GM18499 (cell line): ENCODE results near the gene NUBP2.

Experiments used
- ATAC-seq: cut with Tn5 transposase; IDR thresholded peaks from one replicate; pipeline ENCODE4 v1.9.1; 2021; ENCODE audit warnings: moderate number of reproducible peaks; ENCODE audit not compliant: insufficient read depth, unreplicated experiment

NUBP2 gene, protein sequence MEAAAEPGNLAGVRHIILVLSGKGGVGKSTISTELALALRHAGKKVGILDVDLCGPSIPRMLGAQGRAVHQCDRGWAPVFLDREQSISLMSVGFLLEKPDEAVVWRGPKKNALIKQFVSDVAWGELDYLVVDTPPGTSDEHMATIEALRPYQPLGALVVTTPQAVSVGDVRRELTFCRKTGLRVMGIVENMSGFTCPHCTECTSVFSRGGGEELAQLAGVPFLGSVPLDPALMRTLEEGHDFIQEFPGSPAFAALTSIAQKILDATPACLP

DNA sequence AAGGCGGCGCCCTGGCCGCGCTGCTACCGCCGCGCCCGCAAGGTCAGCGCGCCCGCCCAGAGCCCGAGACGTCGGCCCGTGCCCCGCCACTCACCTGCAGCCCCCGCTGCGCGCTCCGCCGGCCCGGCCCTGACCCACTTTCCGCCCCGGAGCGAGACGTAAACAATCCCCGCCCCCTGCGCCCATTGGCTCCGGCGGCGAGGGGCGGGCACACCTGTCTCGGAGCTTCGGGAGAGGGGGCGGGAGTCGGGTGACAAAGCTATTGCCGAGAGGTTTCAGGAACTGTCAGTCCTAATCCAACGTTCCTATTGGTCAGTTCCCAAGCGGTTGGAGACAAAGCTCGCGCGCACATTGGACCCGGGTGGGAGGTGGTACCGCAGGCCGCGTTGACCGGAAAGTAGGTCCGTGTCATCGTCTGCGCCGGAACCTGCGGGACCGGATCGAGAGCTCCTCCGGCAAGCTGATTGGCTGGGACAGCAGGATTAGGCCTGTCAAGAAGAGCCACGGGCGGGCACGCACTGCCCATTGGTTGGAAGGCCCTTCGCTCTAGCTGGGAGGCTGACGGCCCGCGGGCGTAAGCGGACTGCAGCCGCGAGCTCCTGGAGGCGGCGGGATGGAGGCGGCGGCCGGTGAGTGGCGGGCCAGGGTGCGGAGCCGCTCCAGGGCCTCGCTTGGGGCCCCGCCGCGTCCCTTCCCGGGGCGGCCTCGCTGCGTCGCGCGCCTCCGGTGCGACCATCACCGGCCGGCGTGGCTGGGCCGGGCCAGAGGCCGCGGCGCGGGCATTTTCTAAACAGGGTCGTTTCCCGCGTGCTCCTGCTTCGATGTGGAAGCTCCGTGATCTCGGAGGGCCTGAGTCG, at the start of gene NUBP2, which contains the start of gene SPSB3:
Gene NUBP2, plus strand, starts transcription at position 553 of the 857 bp plus-strand sequence. Its CDS starts 61 bp downstream, at position 614.
Gene SPSB3, minus strand, starts transcription at position 164 of the 857 bp plus-strand sequence. CDS start 1,088 bp downstream, outside the sequence.
- ATAC-seq, result peak; percentile 75

GRCh38 chr16:1734123-1734522, 48.6 kb upstream of the NUBP2 start:
- no peak for ATAC-seq

GRCh38 chr16:1734816-1735215, 47.9 kb upstream of the NUBP2 start:
- ATAC-seq, result no peak

- ATAC-seq, result no peak
Measured at GRCh38 chr16:1740234-1740633, 42.5 kb upstream of the NUBP2 start.

DNA sequence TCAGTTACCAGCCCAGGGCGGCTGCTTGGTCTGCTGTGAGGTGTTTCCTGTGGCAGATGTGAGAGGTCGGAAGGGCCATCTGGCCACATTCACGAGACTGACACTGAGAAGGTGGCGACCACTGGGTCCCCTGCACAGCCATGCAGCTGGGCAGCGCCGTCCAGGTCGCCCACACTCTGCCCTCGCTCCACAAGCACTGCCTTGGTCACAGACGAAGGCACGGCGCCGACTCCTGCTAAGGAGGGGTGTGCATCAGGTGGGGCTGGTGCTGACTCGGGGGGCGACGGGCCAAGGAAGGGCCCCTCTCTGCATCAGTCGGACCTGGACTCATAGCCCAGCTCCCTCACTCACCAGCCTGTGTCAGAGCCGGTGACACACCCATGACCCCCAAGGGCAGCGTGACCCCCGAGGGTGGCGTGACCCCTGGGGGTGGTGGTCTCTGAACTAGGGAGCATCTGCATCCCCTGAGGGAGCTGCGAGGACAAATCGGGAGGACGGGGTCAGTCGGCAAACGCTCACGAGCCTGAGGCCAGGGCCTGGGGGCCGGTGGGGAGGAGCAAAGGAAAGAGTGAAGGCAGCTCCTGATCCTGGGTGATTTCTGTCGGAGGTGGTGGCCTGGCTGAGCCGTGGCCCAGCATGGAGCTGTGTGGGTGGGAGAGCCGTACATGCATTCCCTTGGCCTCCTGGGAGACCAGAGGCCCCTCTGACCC, 41.8 kb upstream of the NUBP2 start:
- no peak for ATAC-seq

DNA sequence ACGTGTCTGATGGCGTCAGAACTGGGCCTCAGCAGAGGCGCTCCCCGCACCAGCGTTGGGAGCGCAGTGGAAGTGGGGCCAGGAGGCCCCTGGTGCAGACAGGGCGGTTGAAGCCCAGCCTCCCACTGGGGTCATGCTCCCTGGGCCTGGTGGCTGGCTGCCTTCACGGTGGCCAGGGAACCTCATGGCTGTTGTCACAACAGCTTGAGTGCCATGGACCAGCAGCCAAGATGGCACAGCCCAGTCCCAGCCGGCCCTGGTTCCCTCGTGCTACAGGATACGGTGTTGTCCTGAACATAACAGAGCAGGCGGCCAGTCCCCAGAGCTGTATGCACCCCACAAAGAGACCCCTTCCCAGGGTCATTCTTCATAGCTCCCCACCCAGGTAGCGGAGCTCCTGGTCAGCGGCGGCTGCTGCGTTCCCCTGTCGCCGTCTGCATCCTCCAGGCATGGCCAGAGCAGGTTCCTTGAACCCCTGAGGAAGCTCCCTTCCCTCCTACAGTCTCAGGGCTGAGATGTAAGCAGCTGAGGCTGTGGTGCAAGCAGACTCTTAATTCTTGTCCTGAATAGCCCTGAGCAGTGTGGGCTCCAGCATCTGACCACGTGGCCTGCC, 41.1 kb upstream of the NUBP2 start:
- no peak for ATAC-seq

DNA sequence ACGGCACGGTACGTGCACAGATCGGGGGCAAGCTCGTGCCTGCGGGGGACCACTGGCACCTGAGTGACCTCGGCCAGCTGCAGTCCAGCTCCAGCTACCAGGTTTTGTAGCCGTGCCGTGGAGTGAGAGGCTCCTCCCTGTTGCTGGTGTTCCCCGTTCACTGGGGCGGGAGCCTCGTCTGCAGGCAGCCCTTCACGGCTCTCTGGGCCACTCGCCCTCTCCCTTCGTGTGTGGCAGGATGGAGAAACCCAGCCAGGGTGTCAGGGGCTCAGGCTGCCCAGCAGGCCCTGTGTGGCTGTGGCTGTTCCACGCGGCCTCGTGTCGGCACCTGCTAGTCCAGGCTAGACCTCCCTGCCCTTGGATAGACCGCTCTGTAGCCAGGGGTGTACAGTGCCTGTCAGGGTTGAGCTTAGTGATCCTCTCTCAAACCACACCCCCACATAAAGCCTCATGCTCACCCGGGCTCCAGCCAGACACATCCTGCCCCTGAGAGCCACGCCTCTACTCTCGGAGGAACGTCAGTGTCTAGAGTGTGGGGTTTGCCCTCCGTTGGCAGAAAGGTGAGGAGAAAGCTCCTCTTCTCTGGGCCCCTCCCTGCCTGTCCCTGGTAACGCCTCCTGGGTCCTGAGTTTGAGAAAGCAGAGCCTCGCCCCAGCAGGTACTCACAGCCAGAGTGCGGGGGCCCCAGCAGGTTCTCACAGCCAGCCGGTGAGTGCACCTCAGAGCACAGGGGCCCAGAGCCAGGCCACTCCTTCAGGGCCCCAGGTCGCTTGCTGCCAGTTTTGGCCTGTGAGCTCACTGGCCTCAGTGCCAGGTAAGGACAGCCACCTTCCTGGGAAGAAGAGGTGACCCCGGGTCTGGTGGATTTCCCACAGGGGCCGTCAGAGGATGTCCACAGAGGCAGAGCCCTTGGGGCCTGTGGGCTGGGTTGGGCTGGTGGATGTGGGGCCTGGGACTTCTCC, 39.1 kb upstream of the NUBP2 start:
- ATAC-seq, result no peak

- no peak for ATAC-seq
Measured at GRCh38 chr16:1744338-1744840, 38.4 kb upstream of the NUBP2 start.

DNA sequence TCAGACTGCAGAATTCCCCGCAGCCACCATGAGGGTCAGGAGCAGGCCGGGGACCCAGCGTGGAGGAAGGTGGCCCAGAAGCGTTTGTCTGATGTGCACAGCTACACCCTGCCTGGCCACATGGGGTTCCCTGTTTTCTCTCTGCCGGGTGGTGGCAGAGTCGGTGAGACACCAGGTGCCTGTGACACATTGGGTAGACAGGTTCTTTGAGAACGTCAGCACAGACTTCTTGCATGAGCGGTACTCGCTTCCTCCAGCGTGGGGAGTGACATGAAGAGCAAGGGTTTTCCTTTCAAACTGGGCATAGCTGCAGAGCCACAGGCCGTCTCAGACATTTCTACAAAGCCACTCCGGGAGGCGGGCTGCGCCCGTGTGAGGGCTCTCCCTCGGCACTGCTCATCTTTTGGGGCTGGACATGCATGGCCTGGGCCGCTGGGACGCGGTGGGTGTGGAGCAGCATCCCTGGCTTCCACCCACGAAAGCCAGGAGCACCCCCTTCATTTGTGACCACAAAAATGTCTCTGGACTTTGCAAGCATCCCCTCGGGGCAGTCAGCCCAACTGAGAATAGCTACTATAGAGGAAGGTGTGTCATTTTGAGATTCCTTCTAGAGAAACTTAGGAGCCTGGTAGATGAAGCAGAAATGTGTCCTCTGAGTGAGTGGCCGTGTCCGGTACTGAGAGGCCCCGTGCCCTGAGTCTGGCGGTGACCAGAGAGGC, 37.4 kb upstream of the NUBP2 start:
- no peak for ATAC-seq

- no peak for ATAC-seq
Measured at GRCh38 chr16:1745900-1746692, 36.7 kb upstream of the NUBP2 start.

DNA sequence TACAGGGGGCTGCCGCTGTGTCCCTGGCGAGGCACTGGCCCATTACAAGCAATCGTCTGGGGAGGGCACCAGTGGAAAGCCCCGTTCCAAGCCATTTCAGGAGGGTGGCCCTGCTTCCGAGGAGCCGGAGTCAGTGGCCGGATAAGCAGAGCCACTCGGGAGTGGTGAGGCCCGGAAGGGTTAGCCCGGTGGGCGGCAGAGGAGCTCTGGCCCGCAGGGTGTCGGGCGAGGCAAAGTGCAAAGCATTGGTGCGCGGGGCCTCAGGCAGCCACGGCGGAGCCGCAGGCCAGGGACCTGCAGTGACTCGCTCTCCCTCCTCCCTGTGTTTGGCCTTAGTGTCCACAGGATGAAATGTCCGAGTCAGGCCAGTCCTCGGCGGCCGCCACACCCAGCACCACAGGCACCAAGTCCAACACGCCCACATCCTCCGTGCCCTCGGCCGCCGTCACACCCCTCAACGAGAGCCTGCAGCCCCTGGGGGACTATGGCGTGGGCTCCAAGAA, 36.0 kb upstream of the NUBP2 start:
- ATAC-seq, result no peak

DNA sequence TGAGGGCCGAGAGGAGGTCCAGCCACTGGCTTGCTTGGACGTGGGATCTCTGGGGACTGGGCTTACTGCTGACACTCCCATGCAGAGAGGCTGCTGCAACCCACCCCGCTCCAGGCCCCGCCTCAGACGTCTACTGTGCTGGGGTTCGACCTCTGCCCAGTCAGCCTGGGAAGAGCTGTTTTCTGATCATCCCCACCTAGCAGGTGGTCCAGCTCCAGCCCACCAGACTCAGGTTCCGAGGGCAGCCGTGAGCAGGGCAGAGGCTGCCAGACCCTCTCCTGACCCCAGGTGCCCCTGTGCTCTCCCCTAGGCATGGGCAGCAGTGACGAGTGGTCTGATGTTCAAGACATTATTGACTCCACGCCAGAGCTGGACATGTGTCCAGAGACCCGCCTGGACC, 34.8 kb upstream of the NUBP2 start:
- ATAC-seq, result no peak

GRCh38 chr16:1749152-1750117, 33.3 kb upstream of the NUBP2 start:
- no peak for ATAC-seq

GRCh38 chr16:1751946-1752345, 30.8 kb upstream of the NUBP2 start:
- no peak for ATAC-seq

GRCh38 chr16:1752853-1753252, 29.9 kb upstream of the NUBP2 start:
- no peak for ATAC-seq

- ATAC-seq, result no peak
Measured at GRCh38 chr16:1754204-1754603, 28.6 kb upstream of the NUBP2 start.
